T-helper 1 cell treated with Interleukin-12 subunit alpha and Interleukin-12 subunit beta and Interleukin-4 antibody, amounts not matched to agents 30 ng/mL and 1 ng/mL, for 36 hours (primary cell): Measurements from ENCODE around the gene GPC5. TPM values are rescaled to one million over a fixed set of nuclear protein-coding genes. Genes with fewer than 3 reads are reported as not detected.

Experiments
- intact Hi-C: fragments of 100-400 bp; cut with micrococcal nuclease; formaldehyde crosslinking; loops from one replicate; pipeline ENCODE4 v1.15.1; 2024
- total RNA-seq: library from RNA; stranded (reverse); gene quantifications from 2 replicates; pipeline ENCODE4 v1.2.3, GENCODE V29; 2022

The GPC5 gene
- total RNA-seq, 1 donor from 2014 or later, result 0.22 TPM

- intact Hi-C loops, result no loop called here
These were observed 134.9 kb downstream of the GPC5 start for GRCh38 chr13:91533354-91533753.

GRCh38 chr13:91534996-91535395, 136.6 kb downstream of the GPC5 start:
- intact Hi-C loops, result no loop called here

GRCh38 chr13:91537376-91537775, 139.0 kb downstream of the GPC5 start:
- intact Hi-C loops, result no loop called here

GRCh38 chr13:91539286-91540157, 141.1 kb downstream of the GPC5 start:
- intact Hi-C loops, result no loop called here

- intact Hi-C loops, result no loop called here
These were observed 141.8 kb downstream of the GPC5 start for GRCh38 chr13:91540158-91540736.

- intact Hi-C loops, result no loop called here
These were observed 146.3 kb downstream of the GPC5 start for GRCh38 chr13:91544723-91545122.

- intact Hi-C loops, result no loop called here
These were observed 148.5 kb downstream of the GPC5 start for GRCh38 chr13:91546900-91547299.

- intact Hi-C loops, result no loop called here
These were observed 155.2 kb downstream of the GPC5 start for GRCh38 chr13:91553584-91553983.

GRCh38 chr13:91554101-91554500, 155.7 kb downstream of the GPC5 start:
- intact Hi-C loops, result no loop called here

- intact Hi-C loops, result no loop called here
These were observed 159.1 kb downstream of the GPC5 start for GRCh38 chr13:91557328-91558090.

- intact Hi-C loops, result no loop called here
These were observed 165.4 kb downstream of the GPC5 start for GRCh38 chr13:91563799-91564198.

GRCh38 chr13:91564396-91564795, 166.0 kb downstream of the GPC5 start:
- intact Hi-C loops, result no loop called here

- intact Hi-C loops, result no loop called here
These were observed 166.9 kb downstream of the GPC5 start for GRCh38 chr13:91565296-91565695.

GRCh38 chr13:91567485-91568207, 169.2 kb downstream of the GPC5 start:
- intact Hi-C loops, result no loop called here

GRCh38 chr13:91571681-91572080, 173.3 kb downstream of the GPC5 start:
- intact Hi-C loops, result loop anchor here (5.0 kb wide), 1 partner anchor 264 kb away; no protein-coding TSS in a partner anchor

- intact Hi-C loops, result loop anchor here (5.0 kb wide), 1 partner anchor 265 kb away; no protein-coding TSS in a partner anchor
These were observed 174.0 kb downstream of the GPC5 start for GRCh38 chr13:91572439-91572838.

- intact Hi-C loops, result loop anchor here (5.0 kb wide), 1 partner anchor 266 kb away; no protein-coding TSS in a partner anchor
These were observed 174.7 kb downstream of the GPC5 start for GRCh38 chr13:91572944-91573598.

- intact Hi-C loops, result loop anchor here (5.0 kb wide), 2 partner anchors 197 to 267 kb away; no protein-coding TSS in a partner anchor
These were observed 176.3 kb downstream of the GPC5 start for GRCh38 chr13:91574766-91575165.

- intact Hi-C loops, result loop anchor here (5.0 kb wide), 1 partner anchor 199 kb away; no protein-coding TSS in a partner anchor
These were observed 178.2 kb downstream of the GPC5 start for GRCh38 chr13:91576590-91576989.

GRCh38 chr13:91579320-91579719, 180.9 kb downstream of the GPC5 start:
- intact Hi-C loops, result loop anchor here (5.0 kb wide), 1 partner anchor 202 kb away; no protein-coding TSS in a partner anchor
